OCI-LY7 (cell line): Measurements from ENCODE around the gene PLD4.

Experiments
- CTCF ChIP-seq: fragments of 200-600 bp; sonication (generic); conservative IDR thresholded peaks from 2 replicates; pipeline ENCODE4 v1.5.1; 2014; ENCODE audit warnings: mild to moderate bottlenecking, antibody characterized with exemption, low read length, moderate library complexity, mixed read lengths
- EZH2phosphoT487 ChIP-seq: fragments of 200-600 bp; sonication (generic); IDR thresholded peaks from 2 replicates; pipeline ENCODE4 v1.6.1; 2018; ENCODE audit warnings: low read depth, borderline replicate concordance, mild to moderate bottlenecking, mixed run types, antibody characterized with exemption, low read length, moderate library complexity, mixed read lengths

- no peak for TF ChIP-seq CTCF
- TF ChIP-seq EZH2phosphoT487: no peak
Measured at GRCh38 chr14:104974146-104974541, 49.5 kb downstream of the PLD4 start.
